ENCODE measurements around the gene IL17REL. TPM values are rescaled to one million over a fixed set of nuclear protein-coding genes. Genes with fewer than 3 reads are reported as not detected.

The IL17REL gene
- total and polyA plus RNA-seq, 2 of the 13 experiments (the other 11 are each of a cell fraction or from before 2014, with no cell fraction given), result not detected

DNA sequence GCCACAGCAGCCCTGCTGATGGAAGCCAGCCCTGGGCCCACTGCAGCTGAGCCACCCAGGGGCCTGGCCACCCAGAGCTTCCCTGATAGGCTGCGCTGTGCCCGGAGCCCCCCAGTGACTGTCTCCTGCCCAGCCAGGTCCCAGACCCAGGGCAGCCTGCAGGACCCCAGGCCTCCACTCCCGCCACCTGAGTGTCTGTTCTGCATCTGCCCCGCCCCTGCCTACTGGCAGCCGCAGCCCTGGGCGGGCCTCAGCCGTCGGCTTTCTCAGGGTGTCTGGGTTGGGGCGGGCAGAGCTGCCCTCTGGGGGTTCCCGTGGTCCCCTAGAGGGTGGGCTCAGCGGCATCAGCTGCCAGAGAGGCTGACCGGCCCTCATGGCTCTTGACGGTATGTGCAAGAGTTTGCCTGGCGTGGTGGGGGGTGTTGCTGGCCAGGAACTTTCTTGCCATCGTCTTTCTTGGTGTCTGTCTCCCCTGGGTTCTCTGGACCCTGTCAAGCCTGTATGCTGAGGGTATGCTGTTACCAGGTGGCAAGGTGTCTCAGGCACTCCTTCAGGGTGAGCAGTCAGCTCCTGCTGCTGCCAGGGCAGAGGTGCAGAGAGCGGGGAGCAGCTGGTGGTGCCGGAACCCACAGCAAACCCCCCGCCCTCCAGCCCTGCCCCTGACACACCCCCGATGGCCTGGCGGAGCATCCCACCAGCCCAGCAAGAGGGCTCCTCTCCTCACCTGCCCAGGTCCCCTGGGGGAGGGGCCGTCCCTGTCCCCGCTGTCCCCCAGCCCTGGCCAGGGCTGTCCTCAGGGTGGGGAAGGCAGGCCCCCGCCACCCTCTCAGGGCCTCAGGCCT is 64.2 kb downstream of the IL17REL start (continued):
- TF ChIP-seq ZNF777 (CRISPR knock-in tag; IDR thresholded peaks at IDR 0.05), result 0 out of 2 replicates have a peak, but pooled peaks have one; percentile 50
- no peak for TF ChIP-seq ZBTB20 (CRISPR knock-in tag; IDR thresholded peaks at IDR 0.05; ENCODE audit: borderline replicate concordance, low read depth)
- TF ChIP-seq HNRNPLL (IDR thresholded peaks at IDR 0.05; ENCODE audit: low read depth, low read length, poor library complexity, severe bottlenecking), result peak; percentile 16
- TF ChIP-seq MTF2 (CRISPR knock-in tag; IDR thresholded peaks at IDR 0.05; ENCODE audit: borderline replicate concordance), result no peak
- TF ChIP-seq ZNF607 (CRISPR knock-in tag; IDR thresholded peaks at IDR 0.05; ENCODE audit: borderline replicate concordance), result no peak
- no peak for TF ChIP-seq ZNF800 (CRISPR knock-in tag; IDR thresholded peaks at IDR 0.05)
- no peak for TF ChIP-seq KMT2B (CRISPR knock-in tag; IDR thresholded peaks at IDR 0.05)
- no peak for TF ChIP-seq PRDM4 (CRISPR knock-in tag; IDR thresholded peaks at IDR 0.05; ENCODE audit: borderline replicate concordance)
- TF ChIP-seq, protein P1, sequence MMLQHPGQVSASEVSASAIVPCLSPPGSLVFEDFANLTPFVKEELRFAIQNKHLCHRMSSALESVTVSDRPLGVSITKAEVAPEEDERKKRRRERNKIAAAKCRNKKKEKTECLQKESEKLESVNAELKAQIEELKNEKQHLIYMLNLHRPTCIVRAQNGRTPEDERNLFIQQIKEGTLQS (CRISPR knock-in tag; IDR thresholded peaks at IDR 0.05), result no peak
- TF ChIP-seq SP140L (CRISPR knock-in tag; IDR thresholded peaks at IDR 0.05; ENCODE audit: borderline replicate concordance), result no peak
- TF ChIP-seq ZNF335 (CRISPR knock-in tag; IDR thresholded peaks at IDR 0.05), result no peak
- TF ChIP-seq SSRP1 (CRISPR knock-in tag; IDR thresholded peaks at IDR 0.05), result peak; percentile 52; the same call in 1 of the 2 replicates
- peak; percentile 40; the same call in 1 of the 2 replicates for TF ChIP-seq ZSCAN25 (CRISPR knock-in tag; IDR thresholded peaks at IDR 0.05)
- no peak for TF ChIP-seq FOXM1 (CRISPR knock-in tag; IDR thresholded peaks at IDR 0.05)
- TF ChIP-seq KLF12 (CRISPR knock-in tag; IDR thresholded peaks at IDR 0.05; ENCODE audit: borderline replicate concordance), result no peak
- TF ChIP-seq ZNF296 (CRISPR knock-in tag; conservative IDR thresholded peaks at IDR 0.05), result no peak
- no peak for TF ChIP-seq TBL1XR1 (IDR thresholded peaks at IDR 0.05; ENCODE audit: borderline replicate concordance, low read length, partially characterized antibody)
- TF ChIP-seq, protein P2, sequence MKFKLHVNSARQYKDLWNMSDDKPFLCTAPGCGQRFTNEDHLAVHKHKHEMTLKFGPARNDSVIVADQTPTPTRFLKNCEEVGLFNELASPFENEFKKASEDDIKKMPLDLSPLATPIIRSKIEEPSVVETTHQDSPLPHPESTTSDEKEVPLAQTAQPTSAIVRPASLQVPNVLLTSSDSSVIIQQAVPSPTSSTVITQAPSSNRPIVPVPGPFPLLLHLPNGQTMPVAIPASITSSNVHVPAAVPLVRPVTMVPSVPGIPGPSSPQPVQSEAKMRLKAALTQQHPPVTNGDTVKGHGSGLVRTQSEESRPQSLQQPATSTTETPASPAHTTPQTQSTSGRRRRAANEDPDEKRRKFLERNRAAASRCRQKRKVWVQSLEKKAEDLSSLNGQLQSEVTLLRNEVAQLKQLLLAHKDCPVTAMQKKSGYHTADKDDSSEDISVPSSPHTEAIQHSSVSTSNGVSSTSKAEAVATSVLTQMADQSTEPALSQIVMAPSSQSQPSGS (CRISPR knock-in tag; IDR thresholded peaks at IDR 0.05), result no peak
- TF ChIP-seq ZNF670 (CRISPR knock-in tag; IDR thresholded peaks at IDR 0.05; ENCODE audit: borderline replicate concordance), result no peak
- no peak for TF ChIP-seq TFE3 (CRISPR knock-in tag; IDR thresholded peaks at IDR 0.05)
- no peak for TF ChIP-seq MEIS1 (CRISPR knock-in tag; IDR thresholded peaks at IDR 0.05; ENCODE audit: borderline replicate concordance)
- TF ChIP-seq ZNF672 (CRISPR knock-in tag; IDR thresholded peaks at IDR 0.05), result no peak
- no peak for TF ChIP-seq TAF1 (CRISPR knock-in tag; IDR thresholded peaks at IDR 0.05)

Data from HepG2 (cell line).